UCSD-AML1 (cell line): ENCODE results near the gene FBN1.

Experiments used
- DNase-seq: peaks from one replicate; lab custom pipeline; 2025; ENCODE audit not compliant: unreplicated experiment; lab: John Stamatoyannopoulos, UW

Gene FBN1

DNA sequence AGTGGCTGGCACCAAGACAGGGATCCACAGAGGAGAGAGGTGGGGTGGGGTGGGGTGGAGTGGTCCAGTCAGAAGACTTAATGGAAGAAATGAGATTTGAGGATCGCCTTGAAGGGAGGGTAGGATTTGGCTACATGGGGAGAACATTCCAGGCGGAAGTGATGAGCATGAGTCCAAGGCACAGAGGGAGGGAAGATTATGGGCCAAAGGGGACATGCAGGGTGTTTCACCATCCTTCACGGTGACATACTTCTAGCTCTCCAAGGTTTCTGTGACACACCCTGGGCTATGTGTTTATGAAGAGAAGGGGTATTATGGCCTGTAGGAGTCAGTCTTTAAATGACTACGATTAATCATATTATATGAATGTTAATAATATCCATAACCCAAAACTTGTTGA lies 7.7 kb upstream of the FBN1 start:
- DNase-seq, result no peak

DNA sequence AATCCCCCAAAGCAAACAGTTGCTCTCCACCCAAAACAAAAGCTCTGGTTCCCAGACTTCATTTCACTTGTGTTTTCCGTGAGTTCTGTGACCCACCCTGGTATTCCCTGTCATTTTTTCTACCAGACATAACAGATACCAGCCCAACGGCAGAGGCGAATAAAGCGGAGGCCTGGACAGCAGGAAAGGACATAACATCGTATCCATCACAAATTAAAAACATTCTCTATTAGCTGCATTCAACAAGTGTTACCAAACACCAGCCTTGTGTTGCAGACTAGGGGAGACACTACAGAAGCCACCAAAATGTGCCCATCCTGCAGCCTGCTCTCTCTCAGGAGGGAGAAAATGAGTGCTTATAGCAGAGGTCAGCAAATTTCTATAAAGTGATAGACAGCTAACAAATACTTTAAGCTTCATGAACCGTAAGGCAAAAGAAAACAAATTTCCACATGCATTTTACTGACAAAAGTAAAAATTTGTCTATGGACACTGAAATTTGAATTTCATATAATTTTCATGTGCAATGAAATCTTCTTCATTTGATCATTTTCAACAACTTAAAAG lies 7.1 kb upstream of the FBN1 start:
- no peak for DNase-seq

DNA sequence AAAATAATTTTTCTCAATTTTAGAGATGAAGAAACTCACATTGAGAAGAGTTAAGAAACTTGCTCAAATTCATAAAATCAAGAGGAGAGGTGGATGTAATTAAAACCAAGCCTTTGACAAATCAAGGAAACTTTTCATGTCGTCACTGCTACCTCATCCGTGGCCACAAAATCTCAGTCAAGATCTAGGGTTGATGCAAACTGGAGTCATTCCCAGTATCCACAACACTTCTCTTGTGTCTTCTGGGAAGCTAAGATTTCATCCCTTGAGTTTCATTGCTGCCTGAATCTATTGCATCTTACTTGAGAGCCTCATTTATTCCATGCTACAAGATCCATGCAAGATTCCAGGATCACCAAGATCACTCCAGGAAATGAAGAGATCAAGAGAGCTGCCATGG lies 5.4 kb upstream of the FBN1 start:
- no peak for DNase-seq

DNA sequence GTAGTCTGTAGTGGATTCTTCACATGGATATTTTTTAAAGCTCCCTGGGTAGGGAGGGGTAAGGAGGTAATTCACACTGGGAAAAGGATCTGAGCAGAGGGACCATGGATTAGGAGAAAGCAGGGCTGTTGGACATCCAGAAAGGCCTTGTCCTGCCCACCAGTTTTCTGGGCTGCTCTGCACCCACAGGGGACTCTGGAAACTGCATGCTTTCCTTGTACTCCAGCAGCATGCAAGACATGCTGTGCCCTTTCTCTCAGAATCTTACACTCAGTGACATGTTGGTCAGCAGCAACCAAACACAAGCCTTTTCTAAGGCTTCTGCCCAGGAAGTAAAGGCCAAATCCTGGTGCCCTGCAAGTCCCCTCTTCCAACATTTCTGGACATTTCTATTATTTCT lies 2.5 kb upstream of the FBN1 start:
- no peak for DNase-seq

DNA sequence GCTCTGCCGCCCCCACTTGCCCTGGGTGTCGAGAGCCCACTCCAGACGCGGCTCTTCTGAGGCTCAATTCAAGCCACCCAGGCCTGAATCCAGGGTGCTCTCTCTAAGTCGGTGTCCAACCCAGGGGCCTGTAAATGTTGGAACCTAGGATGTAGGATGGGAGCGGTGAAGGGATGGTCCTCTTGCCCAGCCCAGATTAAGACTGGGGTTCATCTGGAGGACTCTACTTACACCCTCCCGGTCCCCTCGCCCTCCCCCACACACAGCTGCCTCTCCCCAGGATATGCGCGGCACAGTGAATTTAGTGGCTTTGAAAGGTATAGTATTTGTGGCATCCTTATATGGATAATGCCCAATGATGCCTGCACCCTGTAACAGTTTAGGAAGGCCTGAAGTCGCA lies 822 bp upstream of the FBN1 start:
- DNase-seq, result no peak

DNA sequence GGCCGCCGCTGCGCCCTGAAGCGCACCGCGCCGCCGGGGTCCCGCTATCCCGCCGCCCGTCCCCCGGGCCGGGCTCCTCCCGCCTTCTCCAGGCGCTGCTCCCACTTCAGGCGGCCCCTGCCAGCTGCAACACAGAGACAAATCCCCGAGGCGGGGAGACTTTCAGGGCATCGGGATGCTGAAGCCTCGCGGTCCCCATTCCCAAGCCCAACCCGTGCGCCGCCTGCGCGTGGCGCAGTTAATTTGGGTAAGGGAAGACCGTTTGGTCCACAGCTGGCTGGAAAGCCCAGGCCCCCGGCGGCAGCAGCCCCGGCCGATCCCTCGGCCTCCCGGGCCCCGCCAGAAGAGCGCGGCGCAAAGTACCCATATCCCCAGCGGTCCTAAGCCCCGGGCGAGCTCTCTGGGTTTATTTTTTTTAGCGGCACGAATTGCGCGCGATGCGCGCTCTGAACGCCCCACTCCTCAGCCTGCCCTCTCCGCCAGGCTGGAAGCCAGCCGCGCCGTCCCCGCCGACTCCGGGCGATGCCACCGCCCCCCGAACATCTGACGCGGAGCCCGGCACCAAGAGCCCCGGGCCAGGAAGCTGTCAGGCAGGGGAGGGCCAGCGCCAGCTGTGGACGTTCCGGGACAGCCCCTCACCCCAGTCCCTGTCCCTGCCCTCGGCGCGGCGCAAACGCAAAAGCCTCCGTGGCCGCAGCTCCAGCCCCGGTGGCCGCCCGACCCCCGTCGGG lies 517 bp downstream of the FBN1 start:
- no peak for DNase-seq

DNA sequence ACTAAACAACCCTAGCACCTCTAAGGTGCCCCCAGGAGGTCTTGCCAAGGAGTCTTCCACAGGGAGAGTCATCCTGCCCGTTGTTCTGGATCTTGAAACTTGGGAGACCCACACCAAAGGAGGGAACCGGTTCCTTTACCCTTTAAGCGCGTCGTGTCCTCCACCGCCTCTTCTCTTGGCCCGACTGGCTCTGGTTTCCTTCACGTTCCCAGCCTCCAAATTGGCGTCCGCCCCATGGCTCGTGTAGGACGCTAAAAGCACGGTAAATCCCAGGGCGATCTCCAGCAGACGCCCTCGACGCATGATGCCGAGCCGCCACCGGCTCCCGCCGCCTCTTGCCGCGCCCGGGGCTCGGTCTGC lies 1.1 kb downstream of the FBN1 start:
- no peak for DNase-seq

DNA sequence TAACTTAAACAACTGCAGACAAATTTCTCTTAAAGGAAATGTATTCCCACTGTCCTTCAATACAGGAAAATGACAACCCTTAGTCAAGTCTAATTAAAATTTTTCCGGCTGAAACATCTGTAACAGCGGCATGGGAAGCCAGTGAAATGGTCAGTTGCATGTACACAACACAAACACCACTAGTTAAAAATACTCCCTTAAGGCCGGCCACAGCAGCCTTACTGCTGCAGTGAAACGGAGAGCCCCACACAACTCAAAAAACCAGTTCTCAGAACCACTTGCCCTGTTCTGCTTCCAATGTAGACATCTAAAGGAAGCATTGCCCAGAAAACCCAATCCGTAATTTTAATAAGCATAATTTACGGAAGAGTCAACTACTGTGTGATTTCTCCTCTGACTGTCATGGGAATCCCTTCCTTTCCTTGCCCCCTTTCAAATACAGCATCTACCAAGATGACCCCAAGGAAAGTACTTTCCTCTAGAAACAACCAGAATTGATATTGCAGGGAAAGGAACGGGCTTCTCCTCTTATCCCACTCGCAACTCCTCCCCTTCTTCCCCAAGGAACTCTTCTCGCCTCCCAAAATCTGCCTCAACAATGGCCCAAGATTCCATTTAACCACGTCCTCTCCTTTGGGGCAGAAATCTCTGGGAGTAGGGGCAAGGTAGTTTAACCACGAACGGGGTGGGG lies 1.6 kb downstream of the FBN1 start:
- DNase-seq, result no peak

DNA sequence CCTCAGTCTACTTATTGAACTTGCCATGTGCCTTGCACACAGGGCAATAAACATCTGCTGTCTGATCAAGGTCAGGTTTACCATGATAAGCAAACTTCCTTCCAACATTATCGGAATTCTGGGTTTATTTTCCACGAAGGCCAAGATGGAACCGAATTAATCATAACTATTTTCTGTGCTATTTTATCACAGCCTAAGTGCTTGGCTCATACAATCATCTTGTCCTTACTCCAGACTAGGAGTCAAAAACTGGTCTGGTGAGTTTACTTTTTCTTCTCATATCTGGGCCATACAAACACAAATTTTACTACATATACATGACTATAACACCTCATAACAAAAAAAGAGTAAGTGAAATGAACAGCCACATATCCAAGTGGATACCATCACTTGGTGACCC lies 2.3 kb downstream of the FBN1 start:
- no peak for DNase-seq

DNA sequence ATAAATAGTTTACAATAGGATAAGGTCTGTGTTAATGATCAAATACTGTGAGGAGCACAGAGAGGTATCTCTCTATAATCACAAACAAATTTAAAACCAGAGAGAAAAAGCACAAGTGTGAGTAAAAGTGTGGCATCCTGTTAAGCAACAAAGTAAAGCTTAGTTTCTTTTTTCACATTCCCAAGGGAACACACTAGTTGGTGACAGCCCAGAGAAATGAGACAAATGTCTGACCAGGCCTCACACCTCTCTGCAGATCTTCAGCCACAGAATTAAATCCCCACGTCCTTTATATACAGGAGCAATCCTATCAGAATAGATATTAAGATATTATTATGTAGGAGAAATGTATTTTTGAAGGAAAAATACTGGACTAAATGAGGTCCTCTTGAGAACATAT lies 2.7 kb downstream of the FBN1 start:
- DNase-seq, result no peak

DNA sequence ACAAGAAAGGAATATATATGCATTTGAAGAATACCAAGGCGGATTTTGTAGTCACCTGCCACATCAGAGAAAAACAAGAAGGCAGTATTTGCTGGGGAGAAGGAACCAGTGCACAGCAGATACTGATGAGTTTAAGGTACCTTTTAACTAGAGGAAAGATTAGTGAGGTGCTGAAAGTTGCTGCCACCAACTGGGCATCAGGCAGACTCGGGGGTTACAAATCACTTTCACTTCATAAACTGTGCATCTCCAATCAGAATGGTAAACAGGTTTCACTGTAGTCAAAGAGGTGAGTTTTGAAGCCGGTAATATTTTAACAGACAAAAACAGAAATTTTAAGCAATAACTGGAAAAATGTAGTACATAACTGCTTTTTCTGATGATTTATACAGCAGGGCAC lies 4.1 kb downstream of the FBN1 start:
- no peak for DNase-seq

DNA sequence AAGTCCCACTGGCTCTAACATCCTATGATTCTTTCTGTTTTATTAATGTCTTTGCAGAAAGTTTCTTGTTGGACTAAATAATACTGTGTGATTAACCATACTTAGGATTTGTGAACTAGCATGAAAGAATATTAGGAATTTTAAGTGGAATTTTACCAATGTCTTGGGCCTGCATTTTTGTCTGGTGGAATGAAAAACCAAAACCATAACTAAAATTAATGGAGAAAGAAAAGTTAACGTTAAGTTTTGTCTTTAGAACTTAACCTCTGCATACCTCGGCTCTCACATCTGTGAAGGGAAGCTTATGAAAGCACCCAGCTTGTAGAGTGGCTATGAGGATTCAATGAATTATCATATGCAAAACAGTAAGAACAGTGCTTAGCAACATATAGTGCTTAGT lies 6.5 kb downstream of the FBN1 start:
- DNase-seq, result no peak

DNA sequence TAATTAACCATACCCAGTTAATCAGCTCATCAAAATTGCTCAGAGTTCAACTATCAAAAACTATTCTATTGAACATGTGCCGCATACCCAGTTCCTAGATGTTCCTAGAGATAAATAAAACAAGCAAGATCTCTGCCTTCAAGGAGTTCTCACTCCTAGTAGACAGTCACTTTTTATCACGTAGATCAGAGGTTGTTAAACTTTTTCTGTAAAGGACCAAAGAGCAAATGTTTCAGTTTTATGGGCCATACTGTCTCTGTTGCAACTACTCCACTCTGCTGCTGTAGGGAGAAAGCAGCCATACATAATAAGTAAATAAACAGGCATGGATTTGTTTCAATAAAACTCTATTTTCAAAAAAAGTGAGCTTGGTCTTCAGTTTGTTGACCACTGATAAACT lies 7.9 kb downstream of the FBN1 start:
- DNase-seq, result no peak

DNA sequence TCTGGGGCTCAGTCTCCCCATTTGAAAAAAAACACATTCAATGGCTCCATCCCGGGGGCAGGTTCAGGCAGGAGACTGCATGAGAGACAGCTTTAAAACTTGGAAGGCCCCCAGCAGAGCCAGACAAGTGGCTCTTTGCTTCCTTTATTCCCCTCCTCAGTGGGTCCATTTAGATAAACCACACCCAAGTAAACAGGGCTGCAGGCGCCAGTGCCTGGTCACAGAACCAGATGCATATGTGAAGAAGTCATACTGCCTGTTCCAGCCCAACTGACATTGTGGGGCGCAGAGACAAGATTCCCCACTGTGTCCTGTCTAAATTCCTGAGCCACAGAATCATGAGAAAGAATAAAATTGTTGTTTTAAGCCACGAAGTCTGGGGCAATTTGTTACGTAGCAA lies 9.0 kb downstream of the FBN1 start:
- DNase-seq, result no peak

DNA sequence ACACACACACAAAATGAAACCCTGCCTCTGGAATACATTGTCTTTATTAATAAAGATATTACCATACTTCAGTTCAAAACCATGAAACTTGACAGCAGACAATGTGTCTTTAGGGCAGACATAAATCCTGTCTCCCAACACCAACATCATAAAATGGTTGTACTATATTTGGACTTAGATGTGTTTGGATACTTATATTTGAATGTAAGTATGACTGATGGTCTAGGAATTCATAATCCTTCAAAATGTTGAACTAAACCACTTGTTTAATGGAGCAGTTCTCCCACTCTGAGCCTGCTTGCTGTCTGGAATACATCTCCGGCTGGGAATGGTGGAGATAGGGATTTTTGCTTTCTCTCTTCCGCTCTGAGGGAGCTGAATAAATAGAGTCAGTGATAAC lies 10.6 kb downstream of the FBN1 start:
- no peak for DNase-seq

DNA sequence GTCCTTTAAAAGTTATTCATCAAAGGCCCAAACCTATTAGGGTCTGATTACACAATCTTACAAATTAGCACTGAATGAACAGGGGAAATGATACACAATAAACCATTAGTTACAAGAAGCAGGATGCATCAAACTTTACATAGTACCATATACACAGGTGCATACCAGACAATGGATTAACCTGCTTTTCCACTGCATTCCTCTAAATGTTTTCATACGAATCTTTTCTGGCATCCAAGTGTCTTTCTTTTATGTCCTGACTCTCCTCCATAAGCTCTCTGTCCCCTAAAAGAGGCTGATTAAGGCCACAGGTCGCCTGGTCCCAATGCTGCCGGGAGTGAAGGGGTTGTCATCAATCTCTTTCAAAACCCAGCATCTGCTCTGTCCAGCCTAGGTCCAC lies 11.4 kb downstream of the FBN1 start:
- DNase-seq, result no peak

DNA sequence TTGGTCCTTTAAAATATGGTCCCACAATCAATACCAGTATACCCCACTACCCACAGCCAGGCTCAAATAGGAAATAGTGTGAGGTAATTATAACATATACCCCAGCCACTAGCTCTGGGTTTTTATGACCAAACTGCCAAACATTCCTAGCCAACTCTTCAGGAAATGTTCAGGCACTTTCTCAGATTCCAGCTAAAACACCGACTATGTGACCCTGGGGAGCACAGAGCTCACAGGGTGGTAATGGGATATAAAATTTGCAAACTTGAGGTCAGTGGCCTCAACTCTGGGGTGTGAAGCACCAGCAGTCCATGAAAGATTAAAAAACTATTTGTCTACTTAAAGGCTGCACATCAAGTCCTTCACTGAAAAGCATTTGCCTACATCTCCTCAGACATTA lies 12.9 kb downstream of the FBN1 start:
- DNase-seq, result no peak

DNA sequence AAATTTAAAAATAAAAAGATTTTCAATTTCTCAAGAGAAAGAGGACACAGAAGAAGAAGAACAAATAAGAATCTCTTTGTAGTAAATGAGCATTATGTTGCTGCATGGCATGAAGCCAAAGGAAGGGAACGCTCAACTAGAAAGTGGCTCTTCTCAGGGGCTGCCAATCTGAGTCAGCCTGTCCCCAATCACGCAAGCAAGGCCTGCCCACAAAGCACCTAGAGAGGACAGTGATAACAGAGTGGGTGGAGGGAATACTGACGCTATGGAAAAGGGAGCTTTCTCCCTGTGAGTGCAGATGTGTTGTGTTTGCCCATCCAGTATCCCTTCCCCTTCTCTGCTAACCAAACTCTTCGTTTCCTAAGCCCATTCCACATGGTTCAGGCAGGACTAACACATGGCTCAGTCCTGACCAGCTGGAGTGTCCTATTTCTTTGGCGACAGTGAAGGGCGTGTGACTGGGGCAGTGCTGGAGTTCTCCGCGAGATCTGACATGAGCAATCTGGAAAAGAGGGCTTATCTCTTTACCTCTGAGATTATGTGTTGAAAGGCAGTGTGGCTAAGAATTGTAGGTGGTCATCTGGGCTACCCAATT lies 14.2 kb downstream of the FBN1 start:
- DNase-seq, result no peak

DNA sequence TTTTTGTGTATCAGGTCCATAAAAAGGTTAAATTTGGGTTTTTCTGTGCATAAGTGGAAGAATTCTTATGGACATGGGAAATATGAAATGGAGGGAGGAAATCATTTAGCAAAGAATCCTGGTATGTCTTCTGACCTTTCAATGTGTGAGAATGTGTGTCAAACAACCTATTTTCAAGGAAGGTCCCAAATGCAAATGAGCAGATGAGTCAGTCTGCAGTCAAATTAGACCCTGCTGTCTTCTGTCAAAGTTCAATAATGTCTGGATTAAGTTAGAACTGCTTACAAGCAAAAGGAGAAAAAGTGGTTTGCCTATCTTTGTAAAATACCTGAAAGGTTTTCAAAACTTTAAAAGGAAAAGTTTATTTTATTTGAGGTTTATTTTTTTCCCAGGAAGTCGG lies 15.3 kb downstream of the FBN1 start:
- DNase-seq, result no peak

DNA sequence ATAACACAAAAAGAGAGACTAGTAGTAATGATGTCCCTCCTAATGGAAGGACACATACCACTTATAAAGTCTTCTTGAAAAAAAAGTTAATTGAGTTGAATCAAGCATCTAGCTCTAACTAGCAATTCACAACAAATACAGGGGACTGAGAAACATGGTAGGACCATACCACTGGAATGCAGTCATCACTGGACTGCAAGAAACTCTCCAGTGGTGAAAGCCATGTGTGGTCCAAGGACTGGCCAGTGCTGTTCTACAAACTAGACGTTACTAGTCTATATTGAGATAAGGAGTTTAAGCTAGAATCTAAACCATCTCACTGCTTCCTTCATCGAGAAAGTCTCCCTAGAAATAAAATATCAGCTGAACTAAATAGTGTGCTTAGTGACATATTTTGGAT lies 16.7 kb downstream of the FBN1 start:
- no peak for DNase-seq

DNA sequence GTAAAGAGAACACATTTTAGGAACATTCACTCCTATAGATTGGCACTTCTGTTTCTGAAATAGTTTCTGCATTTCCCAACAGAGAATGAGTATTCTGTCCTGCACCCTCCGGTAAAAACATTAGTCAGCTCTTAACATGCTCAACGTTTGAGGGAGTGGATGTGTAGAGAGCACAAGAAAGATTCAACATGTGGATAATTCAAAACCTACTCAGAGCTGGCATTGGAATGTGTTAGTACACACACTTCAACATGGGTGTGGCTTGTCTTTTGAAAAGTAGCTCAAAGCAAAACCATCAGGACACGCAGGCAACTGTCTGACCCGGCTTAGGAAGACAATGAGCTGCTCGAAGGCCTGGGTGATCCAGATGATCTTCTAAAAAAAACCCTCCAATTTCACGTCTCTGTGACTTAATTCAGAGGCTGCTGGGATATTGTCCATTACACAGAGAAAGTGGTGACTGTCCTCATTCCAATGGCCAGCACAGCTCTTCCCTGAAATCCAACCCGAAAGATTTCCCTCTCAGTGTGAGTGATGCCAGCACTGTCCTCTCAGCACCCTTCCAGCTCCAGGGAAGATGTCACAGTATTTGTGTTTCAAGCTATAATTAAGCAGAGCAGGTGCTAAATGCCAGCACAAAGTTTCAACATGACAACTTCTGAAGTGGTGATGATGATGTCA lies 18.1 kb downstream of the FBN1 start:
- no peak for DNase-seq

DNA sequence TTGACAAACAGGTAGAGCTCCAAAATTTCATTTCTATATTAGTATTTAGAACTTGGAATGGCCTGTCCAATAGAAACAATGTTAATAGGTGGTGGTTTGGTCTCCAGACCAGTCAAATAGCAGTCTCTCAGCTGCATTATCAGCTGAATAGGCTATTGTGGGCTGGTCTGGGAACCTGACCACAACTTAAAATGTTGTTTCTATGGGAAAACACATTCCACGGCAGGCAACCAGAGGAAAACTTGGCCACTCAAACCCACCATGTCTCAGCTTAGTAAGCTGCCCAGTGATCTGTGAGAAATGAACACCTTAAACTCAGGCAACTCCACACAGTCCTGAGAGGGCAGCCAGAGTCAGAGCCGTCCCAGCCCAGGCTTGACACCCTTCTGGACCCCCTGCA lies 20.4 kb downstream of the FBN1 start:
- DNase-seq, result no peak
